ENCODE results near the gene DNPEP. TPM values are rescaled to one million over a fixed set of nuclear protein-coding genes. Genes with fewer than 3 reads are reported as not detected.
"Not testable (repeated sequence)": the region's sequence is repeated elsewhere in the genome, so short reads cannot be mapped to it uniquely, and the experiment has no call there.

The DNPEP gene
- total RNA-seq, 1 donor from 2014 or later: 42.4 TPM

- no peak for DNase-seq
Observed at GRCh38 chr2:219419331-219420197, 31.9 kb upstream of the DNPEP start.

GRCh38 chr2:219419012-219419324, 31.3 kb upstream of the DNPEP start:
- no peak for DNase-seq

GRCh38 chr2:219418155-219419011, 30.7 kb upstream of the DNPEP start, which contains the start of gene DES:
TSS of gene DES (plus strand) at chr2:219418377. CDS start at chr2:219418463, 86 bp downstream.
- no peak for DNase-seq

GRCh38 chr2:219417374-219417773, 29.7 kb upstream of the DNPEP start:
- no peak for DNase-seq

GRCh38 chr2:219416938-219417337, 29.2 kb upstream of the DNPEP start:
- no peak for DNase-seq

GRCh38 chr2:219416235-219416602, 28.5 kb upstream of the DNPEP start:
- DNase-seq: no peak

GRCh38 chr2:219415580-219416234, 28.0 kb upstream of the DNPEP start:
- no peak for DNase-seq

GRCh38 chr2:219414857-219415256, 27.1 kb upstream of the DNPEP start:
- DNase-seq: no peak

GRCh38 chr2:219410390-219410789, 22.7 kb upstream of the DNPEP start:
- DNase-seq: no peak

- DNase-seq: no peak
Observed at GRCh38 chr2:219409619-219410018, 21.9 kb upstream of the DNPEP start.

- DNase-seq: no peak
Observed at GRCh38 chr2:219408631-219409030, 20.9 kb upstream of the DNPEP start.

GRCh38 chr2:219408204-219408603, 20.5 kb upstream of the DNPEP start:
- no peak for DNase-seq

- DNase-seq: not testable (repeated sequence)
Observed at GRCh38 chr2:219407343-219407742, 19.6 kb upstream of the DNPEP start.

GRCh38 chr2:219406861-219407230, 19.1 kb upstream of the DNPEP start:
- no peak for DNase-seq

- DNase-seq: no peak
Observed at GRCh38 chr2:219405958-219406860, 18.5 kb upstream of the DNPEP start.

- no peak for DNase-seq
Observed at GRCh38 chr2:219405451-219405850, 17.7 kb upstream of the DNPEP start.

GRCh38 chr2:219404954-219405353, 17.2 kb upstream of the DNPEP start:
- DNase-seq: no peak

GRCh38 chr2:219404291-219404910, 16.7 kb upstream of the DNPEP start:
- DNase-seq: no peak

GRCh38 chr2:219403861-219404260, 16.1 kb upstream of the DNPEP start:
- DNase-seq: no peak

GRCh38 chr2:219402665-219403515, 15.2 kb upstream of the DNPEP start:
- peak; percentile 81 for DNase-seq

All from skin of body (tissue), 2 donors.